Muscle of arm (tissue), 14 donors: Measurements from ENCODE around the gene COL4A4. TPM values are rescaled to one million over a fixed set of nuclear protein-coding genes. Genes with fewer than 3 reads are reported as not detected.
A peak's percentile ranks its signal among the peaks of the same experiment; 100 is the strongest.
"Not testable (repeated sequence)": the region's sequence is repeated elsewhere in the genome, so short reads cannot be mapped to it uniquely, and the experiment has no call there.

Source experiments
- DNase-seq: peaks from one replicate; pipeline ENCODE4 v3.0.0-alpha.2; 2013
- long read RNA-seq, 11 donors: transcript quantifications; one replicate each; lab custom pipeline, GENCODE V29; 2026
- polyA plus RNA-seq, 12 donors: library from polyadenylated mRNA; unstranded; fragments of 120-200 nt; gene quantifications; one replicate each; pipeline ENCODE4 v1.2.1, GENCODE V29; 2013; ENCODE audit not compliant: insufficient read length in 12 of 12

The COL4A4 gene
- under 1 TPM in 10 of 12 donors, not detected in 2; 0.04 to 0.43 (median 0.16) TPM for polyA plus RNA-seq
- long read RNA-seq, donor 1: 0 reads
- long read RNA-seq, donor 2: 0 reads
- long read RNA-seq, donor 3: 0 reads
- long read RNA-seq, donor 4: 0 reads
- long read RNA-seq, donor 5: 0 reads
- long read RNA-seq, donor 6: 0 reads
- long read RNA-seq, donor 7: 0 reads
- long read RNA-seq, donor 8: 0 reads
- long read RNA-seq, donor 9: 0 reads
- long read RNA-seq, donor 10: 0 reads
- long read RNA-seq, donor 11: 0 reads

GRCh38 chr2:227163998-227164762 lies at the start of gene COL4A4, which contains the start of gene COL4A3:
Gene COL4A4 (minus strand): TSS chr2:227164205. CDS start chr2:227147483, 16,722 bp downstream.
Gene COL4A3 (plus strand): TSS chr2:227164624. CDS start chr2:227164727, 103 bp downstream.
- DNase-seq: peak; percentile 11

GRCh38 chr2:227207573-227207972 lies 43.6 kb upstream of the COL4A4 start:
- no peak for DNase-seq

GRCh38 chr2:227206406-227206805 lies 42.4 kb upstream of the COL4A4 start:
- no peak for DNase-seq

- no peak for DNase-seq
These were observed 41.7 kb upstream of the COL4A4 start for GRCh38 chr2:227205701-227206100.

- no peak for DNase-seq
These were observed 40.4 kb upstream of the COL4A4 start for GRCh38 chr2:227204452-227204851.

GRCh38 chr2:227201771-227202170 lies 37.8 kb upstream of the COL4A4 start:
- DNase-seq: no peak

- no peak for DNase-seq
These were observed 34.9 kb upstream of the COL4A4 start for GRCh38 chr2:227198866-227199265.

GRCh38 chr2:227194219-227194618 lies 30.2 kb upstream of the COL4A4 start:
- no peak for DNase-seq

- DNase-seq: no peak
These were observed 28.5 kb upstream of the COL4A4 start for GRCh38 chr2:227192491-227192890.

GRCh38 chr2:227191367-227191766 lies 27.4 kb upstream of the COL4A4 start:
- no peak for DNase-seq

GRCh38 chr2:227188292-227188691 lies 24.3 kb upstream of the COL4A4 start:
- no peak for DNase-seq

- no peak for DNase-seq
These were observed 22.7 kb upstream of the COL4A4 start for GRCh38 chr2:227186751-227187150.

- DNase-seq: no peak
These were observed 21.7 kb upstream of the COL4A4 start for GRCh38 chr2:227185615-227186232.

GRCh38 chr2:227183657-227184367 lies 19.8 kb upstream of the COL4A4 start:
- DNase-seq: no peak

- no peak for DNase-seq
These were observed 18.8 kb upstream of the COL4A4 start for GRCh38 chr2:227182765-227183164.

- DNase-seq: no peak
These were observed 16.8 kb upstream of the COL4A4 start for GRCh38 chr2:227180770-227181169.

GRCh38 chr2:227179988-227180685 lies 16.1 kb upstream of the COL4A4 start:
- DNase-seq: no peak

GRCh38 chr2:227177592-227178336 lies 13.8 kb upstream of the COL4A4 start:
- DNase-seq: no peak

GRCh38 chr2:227171779-227172178 lies 7.8 kb upstream of the COL4A4 start:
- DNase-seq: not testable (repeated sequence)

- DNase-seq: no peak
These were observed 822 bp upstream of the COL4A4 start for GRCh38 chr2:227164763-227165291.
